Measurements from ENCODE around the gene FARP1.

Gene FARP1

DNA sequence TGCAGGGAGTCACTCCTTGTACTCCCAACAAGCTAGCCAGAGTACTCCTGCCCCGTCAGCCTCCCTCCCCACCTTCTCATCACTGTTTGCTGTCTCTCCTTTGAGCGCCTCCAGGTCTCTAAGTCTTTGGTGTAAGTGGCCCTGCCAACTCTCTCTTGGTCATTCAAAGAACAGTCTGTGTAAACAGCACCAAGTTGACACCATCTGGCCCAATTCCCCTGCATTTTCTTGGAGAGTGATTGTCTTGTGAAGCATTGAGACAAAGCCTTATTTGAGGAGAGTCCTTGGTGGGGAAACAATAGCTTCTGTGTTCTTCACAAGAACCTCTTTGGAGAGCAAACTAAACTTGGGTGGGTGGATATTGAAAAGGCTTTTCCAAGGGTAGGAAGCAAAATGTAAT is 148.8 kb downstream of the FARP1 start:
- Histone ChIP-seq H3K79me2 (ENCODE audit: control insufficient read depth, low read length) (no peaks in the 10 kb centered on the region), H3K4me1 (ENCODE audit: control insufficient read depth, low read length) (no peaks in the 10 kb centered on the region), H3K9me3 (ENCODE audit: control insufficient read depth, insufficient read depth, low read length) (no peaks in the 10 kb centered on the region), H3K36me3 (ENCODE audit: control insufficient read depth, low read length) (no peaks in the 10 kb centered on the region), H3K9me2 (replicated peaks; ENCODE audit: control insufficient read depth, low read length) (no peaks in the 10 kb centered on the region), H3F3A (ENCODE audit: control insufficient read depth, insufficient read depth) (no peaks in the 10 kb centered on the region), H3K4me2 (ENCODE audit: low read length) (no peak overlapping the region), H4K20me1 (ENCODE audit: control insufficient read depth, insufficient read depth, low read depth, low read length) (no peaks in the 10 kb centered on the region), H3K27me3 (ENCODE audit: control insufficient read depth, low read length) (no peaks in the 10 kb centered on the region), H3K27ac (ENCODE audit: low read depth, low read length) (no peak overlapping the region), H3K4me3 (ENCODE audit: low read length) (no peak overlapping the region)
- TF ChIP-seq, protein P1, sequence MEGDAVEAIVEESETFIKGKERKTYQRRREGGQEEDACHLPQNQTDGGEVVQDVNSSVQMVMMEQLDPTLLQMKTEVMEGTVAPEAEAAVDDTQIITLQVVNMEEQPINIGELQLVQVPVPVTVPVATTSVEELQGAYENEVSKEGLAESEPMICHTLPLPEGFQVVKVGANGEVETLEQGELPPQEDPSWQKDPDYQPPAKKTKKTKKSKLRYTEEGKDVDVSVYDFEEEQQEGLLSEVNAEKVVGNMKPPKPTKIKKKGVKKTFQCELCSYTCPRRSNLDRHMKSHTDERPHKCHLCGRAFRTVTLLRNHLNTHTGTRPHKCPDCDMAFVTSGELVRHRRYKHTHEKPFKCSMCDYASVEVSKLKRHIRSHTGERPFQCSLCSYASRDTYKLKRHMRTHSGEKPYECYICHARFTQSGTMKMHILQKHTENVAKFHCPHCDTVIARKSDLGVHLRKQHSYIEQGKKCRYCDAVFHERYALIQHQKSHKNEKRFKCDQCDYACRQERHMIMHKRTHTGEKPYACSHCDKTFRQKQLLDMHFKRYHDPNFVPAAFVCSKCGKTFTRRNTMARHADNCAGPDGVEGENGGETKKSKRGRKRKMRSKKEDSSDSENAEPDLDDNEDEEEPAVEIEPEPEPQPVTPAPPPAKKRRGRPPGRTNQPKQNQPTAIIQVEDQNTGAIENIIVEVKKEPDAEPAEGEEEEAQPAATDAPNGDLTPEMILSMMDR (IDR thresholded peaks at IDR 0.05; ENCODE audit: low read depth, low read length, poor library complexity, severe bottlenecking), result no peak
- TF ChIP-seq EZH2phosphoT487 (IDR thresholded peaks at IDR 0.05; ENCODE audit: borderline replicate concordance, low read length), result no peak

DNA sequence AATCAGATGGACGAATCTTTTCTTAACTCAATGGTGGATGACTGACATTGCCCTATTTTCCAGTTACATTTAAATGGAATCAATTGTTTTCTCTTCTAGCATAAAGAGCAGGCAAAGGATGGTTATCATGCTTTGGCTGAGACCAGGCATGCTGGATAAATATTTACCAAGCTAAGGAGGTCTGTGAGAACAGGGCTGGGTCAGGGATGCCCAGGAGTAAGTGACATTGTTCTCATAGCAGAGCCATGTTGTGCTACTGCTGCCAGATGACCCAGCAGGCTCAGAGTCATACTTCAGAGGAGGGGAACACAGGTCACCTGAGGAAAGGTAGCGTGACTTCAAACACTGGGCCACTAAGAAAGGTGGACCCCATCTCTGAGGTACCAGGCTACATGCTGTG is 150.2 kb downstream of the FARP1 start:
- no peaks in the 10 kb centered on the region for H4K20me1 ChIP-seq (ENCODE audit: control insufficient read depth, insufficient read depth, low read depth, low read length)
- H3K4me1 ChIP-seq (ENCODE audit: control insufficient read depth, low read length), result no peaks in the 10 kb centered on the region
- H3K9me2 ChIP-seq (replicated peaks; ENCODE audit: control insufficient read depth, low read length), result no peaks in the 10 kb centered on the region
- H3F3A ChIP-seq (ENCODE audit: control insufficient read depth, insufficient read depth), result no peaks in the 10 kb centered on the region
- no peaks in the 10 kb centered on the region for H3K36me3 ChIP-seq (ENCODE audit: control insufficient read depth, low read length)
- no peaks in the 10 kb centered on the region for H3K27me3 ChIP-seq (ENCODE audit: control insufficient read depth, low read length)
- no peaks in the 10 kb centered on the region for H3K9me3 ChIP-seq (ENCODE audit: control insufficient read depth, insufficient read depth, low read length)
- TF ChIP-seq EZH2phosphoT487 (IDR thresholded peaks at IDR 0.05; ENCODE audit: borderline replicate concordance, low read length), result no peak
- TF ChIP-seq, protein P1 (IDR thresholded peaks at IDR 0.05; ENCODE audit: low read depth, low read length, poor library complexity, severe bottlenecking), result no peak
- no peak overlapping the region for H3K4me3 ChIP-seq (ENCODE audit: low read length)
- no peaks in the 10 kb centered on the region for H3K79me2 ChIP-seq (ENCODE audit: control insufficient read depth, low read length)
- H3K27ac ChIP-seq (ENCODE audit: low read depth, low read length), result no peak overlapping the region
- no peak overlapping the region for H3K4me2 ChIP-seq (ENCODE audit: low read length)

DNA sequence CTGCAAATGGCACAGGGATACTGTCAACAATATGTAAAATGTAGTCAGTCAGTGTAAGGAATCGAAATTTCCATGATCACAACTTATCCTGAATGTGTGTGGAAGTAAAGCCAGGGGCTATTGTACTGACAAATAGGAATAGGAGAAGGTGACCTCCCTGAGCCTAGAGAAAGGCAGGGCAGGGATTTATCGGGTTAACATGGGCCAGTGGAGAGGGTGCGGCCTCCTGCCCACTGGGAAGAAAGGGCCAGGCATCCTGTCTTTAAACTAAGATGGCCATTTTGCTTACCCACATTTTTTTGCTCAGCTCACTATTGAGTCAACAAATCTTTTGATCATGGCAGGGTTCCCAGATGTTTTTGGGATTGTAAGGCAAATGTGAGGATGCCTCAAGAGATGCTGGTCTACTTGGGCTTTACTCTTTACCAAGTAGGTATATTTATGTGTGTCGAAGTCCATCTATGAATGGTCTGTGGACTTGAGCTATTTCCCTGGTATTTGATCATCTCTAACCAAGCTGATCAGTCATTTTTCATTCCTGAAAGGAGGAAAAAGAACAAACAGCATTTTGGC is 150.8 kb downstream of the FARP1 start:
- no peak overlapping the region for H3K4me2 ChIP-seq (ENCODE audit: low read length)

More for the DNA sequence above, 150.8 kb downstream of the FARP1 start:
- H3K9me2 ChIP-seq (replicated peaks; ENCODE audit: control insufficient read depth, low read length), result no peaks in the 10 kb centered on the region
- TF ChIP-seq EZH2phosphoT487 (IDR thresholded peaks at IDR 0.05; ENCODE audit: borderline replicate concordance, low read length), result no peak
- TF ChIP-seq, protein P1 (IDR thresholded peaks at IDR 0.05; ENCODE audit: low read depth, low read length, poor library complexity, severe bottlenecking), result no peak
- no peak overlapping the region for H3K4me3 ChIP-seq (ENCODE audit: low read length)
- H3K79me2 ChIP-seq (ENCODE audit: control insufficient read depth, low read length), result no peaks in the 10 kb centered on the region
- no peaks in the 10 kb centered on the region for H3K4me1 ChIP-seq (ENCODE audit: control insufficient read depth, low read length)
- H3K9me3 ChIP-seq (ENCODE audit: control insufficient read depth, insufficient read depth, low read length), result no peaks in the 10 kb centered on the region
- H4K20me1 ChIP-seq (ENCODE audit: control insufficient read depth, insufficient read depth, low read depth, low read length), result no peaks in the 10 kb centered on the region
- no peak overlapping the region for H3K27ac ChIP-seq (ENCODE audit: low read depth, low read length)
- no peaks in the 10 kb centered on the region for H3K36me3 ChIP-seq (ENCODE audit: control insufficient read depth, low read length)
- H3K27me3 ChIP-seq (ENCODE audit: control insufficient read depth, low read length), result no peaks in the 10 kb centered on the region
- no peaks in the 10 kb centered on the region for H3F3A ChIP-seq (ENCODE audit: control insufficient read depth, insufficient read depth)

Measured in DOHH2 (cell line).